Retinal pigment epithelial cell (primary cell): ENCODE results near the gene ERMP1.

Experiments used
- DNase-seq: peaks from one replicate; pipeline ENCODE4 v3.0.0-alpha.2; 2010; ENCODE audit warnings: low read depth
- H3K4me3 ChIP-seq: 2 replicates; pipeline ENCODE4 v1.5.1; 2011; ENCODE audit warnings: mild to moderate bottlenecking, low read length, control low read depth, moderate library complexity
- TF ChIP-seq, protein P1 (sequence below): conservative IDR thresholded peaks from 2 replicates; pipeline ENCODE4 v1.5.1; 2011; ENCODE audit warnings: low read depth, low read length, control low read depth, inconsistent platforms

The ERMP1 gene

DNA sequence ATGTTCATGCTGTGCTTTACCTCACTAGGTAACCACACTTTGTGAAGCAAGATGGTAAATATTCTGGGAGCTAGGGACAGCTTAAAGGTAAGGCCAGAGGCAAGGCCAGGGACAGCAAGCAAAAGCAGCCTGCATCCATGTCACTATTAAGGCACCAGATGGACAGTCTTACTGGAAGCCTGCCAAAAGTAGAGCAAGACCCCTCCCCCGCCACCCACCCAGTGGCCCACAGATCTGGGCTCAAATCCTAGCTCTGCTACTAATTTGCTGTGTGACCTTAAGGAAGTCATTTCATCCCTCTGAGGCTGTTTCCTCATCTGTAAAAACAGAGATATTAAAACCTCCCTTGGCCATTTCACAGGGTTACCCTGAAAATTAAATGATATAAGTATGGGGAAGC lies 13.2 kb upstream of the ERMP1 start:
- TF ChIP-seq, protein P1, sequence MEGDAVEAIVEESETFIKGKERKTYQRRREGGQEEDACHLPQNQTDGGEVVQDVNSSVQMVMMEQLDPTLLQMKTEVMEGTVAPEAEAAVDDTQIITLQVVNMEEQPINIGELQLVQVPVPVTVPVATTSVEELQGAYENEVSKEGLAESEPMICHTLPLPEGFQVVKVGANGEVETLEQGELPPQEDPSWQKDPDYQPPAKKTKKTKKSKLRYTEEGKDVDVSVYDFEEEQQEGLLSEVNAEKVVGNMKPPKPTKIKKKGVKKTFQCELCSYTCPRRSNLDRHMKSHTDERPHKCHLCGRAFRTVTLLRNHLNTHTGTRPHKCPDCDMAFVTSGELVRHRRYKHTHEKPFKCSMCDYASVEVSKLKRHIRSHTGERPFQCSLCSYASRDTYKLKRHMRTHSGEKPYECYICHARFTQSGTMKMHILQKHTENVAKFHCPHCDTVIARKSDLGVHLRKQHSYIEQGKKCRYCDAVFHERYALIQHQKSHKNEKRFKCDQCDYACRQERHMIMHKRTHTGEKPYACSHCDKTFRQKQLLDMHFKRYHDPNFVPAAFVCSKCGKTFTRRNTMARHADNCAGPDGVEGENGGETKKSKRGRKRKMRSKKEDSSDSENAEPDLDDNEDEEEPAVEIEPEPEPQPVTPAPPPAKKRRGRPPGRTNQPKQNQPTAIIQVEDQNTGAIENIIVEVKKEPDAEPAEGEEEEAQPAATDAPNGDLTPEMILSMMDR: no peak
- DNase-seq: no peak
- no peak overlapping the region for H3K4me3 ChIP-seq

DNA sequence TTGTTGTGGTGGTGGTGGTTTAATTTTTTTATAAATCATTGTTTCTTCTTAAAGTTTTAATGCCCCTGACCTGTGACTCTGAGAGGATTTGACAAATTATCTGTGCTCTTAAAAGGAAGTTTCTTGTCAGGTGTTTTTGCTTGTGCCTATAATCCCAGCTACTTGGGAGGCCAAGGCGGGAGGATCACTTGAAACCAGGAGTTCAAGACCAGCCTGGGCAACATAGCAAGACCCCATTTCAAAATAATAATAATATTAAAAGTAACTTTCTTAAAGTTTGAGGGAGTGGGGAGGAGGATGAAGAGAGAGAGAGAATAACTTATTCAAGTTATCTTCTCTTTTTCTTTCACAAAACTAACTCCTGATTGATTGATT lies 12.2 kb upstream of the ERMP1 start:
- TF ChIP-seq, protein P1: no peak
- no peak for DNase-seq
- H3K4me3 ChIP-seq: no peak overlapping the region

DNA sequence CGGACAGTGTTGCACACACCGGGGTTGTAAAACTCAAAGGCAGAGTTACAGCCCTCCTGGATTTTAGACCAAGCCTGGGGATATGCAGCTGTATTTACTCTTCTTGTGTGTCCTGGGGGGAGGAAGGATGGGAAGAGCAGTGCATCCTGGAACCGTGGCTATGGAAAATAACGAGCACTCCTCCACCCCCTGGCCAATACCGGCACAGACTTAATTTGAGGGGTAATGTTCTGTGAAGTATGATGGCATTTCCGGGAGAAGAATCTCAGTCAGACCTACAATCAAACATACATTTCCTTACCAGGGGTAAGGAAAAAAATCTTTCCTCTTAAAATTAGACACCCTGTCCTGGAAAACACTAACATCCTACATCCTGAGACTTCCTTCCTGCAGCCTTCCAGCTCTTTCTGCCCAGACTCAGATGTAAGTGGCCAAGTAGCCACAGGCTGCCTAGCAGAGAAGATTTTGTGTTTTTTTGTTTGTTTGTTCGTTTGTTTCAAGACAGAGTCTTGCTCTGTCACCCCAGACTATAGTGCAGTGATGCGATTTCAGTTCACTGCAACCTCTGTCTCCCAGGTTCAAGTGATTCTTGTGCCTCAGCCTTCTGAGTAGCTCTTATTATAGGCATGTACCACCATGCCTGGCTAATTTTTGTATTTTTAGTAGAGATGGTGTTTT lies 11.0 kb upstream of the ERMP1 start:
- TF ChIP-seq, protein P1: no peak
- no peak for DNase-seq

DNA sequence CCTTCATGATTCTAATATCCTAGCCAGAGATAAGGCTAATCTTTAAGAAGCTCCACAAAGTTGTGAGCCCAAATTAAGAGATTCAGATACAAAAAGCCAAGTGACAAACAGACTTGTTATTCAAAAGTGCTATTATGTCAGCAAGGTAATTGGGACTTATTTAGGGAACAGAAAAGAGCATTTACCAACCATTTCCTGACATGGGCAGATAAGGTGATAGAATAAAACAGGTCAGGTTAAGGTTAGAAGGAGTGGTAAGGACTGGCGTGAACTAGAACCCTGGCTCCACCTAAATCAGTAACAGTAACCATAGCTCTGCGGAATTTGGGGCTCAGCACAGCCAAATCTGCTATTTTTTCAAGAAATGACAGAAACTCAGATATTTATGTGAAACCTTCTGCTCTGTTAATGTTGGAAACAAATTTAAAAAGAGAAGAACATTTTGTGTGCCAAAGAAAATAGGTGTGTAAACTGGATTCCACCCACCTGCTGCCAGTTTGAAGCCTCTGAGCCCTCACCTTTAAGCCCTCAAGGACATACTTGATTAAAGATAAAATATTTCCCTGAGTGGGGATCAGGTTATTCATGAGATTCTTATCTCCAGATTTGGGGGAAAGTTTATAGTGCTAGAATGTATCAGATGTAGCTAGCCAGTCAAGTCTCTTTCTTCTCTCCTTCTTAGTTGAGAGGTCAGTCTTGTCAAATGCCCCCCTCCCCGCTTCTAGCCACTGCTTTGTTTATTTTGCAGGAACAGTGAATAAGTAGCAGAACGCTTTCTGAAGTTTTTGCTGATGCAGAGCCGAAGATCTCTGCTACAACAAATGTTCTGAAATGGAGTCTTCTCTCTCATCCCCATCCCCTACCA lies 10.2 kb upstream of the ERMP1 start:
- TF ChIP-seq, protein P1: no peak
- no peak overlapping the region for H3K4me3 ChIP-seq
- no peak for DNase-seq

More for the DNA sequence above, 11.0 kb upstream of the ERMP1 start:
- no peak overlapping the region for H3K4me3 ChIP-seq

DNA sequence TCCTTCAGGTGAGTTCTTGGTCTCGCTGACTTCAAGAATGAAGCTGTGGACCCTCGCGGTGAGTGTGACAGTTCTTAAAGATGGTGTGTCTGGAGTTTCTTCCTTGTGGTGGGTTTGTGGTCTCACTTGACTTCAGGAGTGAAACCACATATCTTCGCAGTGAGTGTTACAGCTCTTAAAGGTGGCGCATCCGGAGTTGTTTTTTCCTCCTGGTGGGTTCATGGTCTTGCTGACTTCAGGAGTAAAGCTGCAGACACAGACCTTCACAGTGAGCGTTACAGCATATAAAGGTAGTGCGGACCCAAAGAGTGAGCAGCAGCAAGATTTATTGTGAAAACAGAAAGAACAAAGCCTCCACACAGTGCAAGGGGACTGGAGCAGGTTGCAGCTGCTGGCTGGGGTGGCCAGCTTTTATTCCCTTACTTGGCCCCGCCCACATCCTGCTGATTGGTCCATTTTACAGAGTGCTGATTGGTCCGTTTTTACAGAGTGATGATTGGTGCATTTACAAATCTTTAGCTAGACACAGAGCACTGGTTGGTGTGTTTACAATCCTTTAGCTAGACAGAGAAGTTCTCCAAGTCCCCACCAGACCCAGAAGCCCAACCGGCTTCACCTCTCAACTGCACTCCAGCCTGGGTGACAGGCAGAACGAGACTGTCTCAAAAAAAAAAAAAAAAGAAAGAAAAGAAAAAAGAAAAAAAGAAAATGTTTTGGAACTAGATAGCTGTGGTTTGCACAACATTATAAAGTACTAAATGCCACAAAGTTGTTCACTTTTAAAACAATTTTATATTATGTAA lies 9.1 kb upstream of the ERMP1 start:
- no peak for DNase-seq
- H3K4me3 ChIP-seq: no peak overlapping the region
- TF ChIP-seq, protein P1: no peak

DNA sequence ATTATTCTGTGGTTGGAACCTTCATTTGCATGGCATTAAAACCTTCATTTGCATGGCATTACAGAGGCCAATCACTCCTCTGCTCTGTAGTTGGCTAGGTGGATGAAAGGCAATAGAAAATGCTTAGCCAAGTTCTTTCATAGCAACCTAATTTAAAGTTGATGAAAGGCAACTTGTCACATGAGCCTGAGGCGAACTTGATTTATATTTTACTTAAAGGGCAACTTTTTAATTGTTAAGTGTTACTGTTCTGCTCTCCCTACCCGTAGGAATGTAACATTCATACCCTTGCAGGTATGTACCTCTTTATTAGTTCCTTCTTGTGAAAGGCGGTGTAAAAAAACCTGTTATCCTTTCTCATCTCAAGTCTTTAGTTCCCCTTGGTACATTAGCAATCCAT lies 7.9 kb upstream of the ERMP1 start:
- TF ChIP-seq, protein P1: no peak
- H3K4me3 ChIP-seq: no peak overlapping the region
- DNase-seq: no peak
